ENCODE results near the gene PHGDH.

PHGDH gene

GRCh38 chr1:119768778-119769177, 57.0 kb downstream of the PHGDH start, which contains the start of gene HMGCS2:
Gene HMGCS2 (minus strand): TSS chr1:119768905. CDS start chr1:119768844, 61 bp downstream.
- no peak within 1 kb of the TSS for H3K4me3 Mint-ChIP-seq

GRCh38 chr1:119771016-119771415, 59.3 kb downstream of the PHGDH start:
- Mint-ChIP-seq H3K4me3 (no peak overlapping the region), H3K27ac (no peak overlapping the region), H3K9me3 (no peaks in the 10 kb centered on the region), H3K27me3 (ENCODE audit: low read depth, poor library complexity) (peaks cover 4% of the 10 kb centered on the region), H3K4me1 (peaks cover 36% of the 10 kb centered on the region), H3K36me3 (ENCODE audit: low read depth) (no peaks in the 10 kb centered on the region)
- DNase-seq = no peak
- TF ChIP-seq CTCF (IDR thresholded peaks at IDR 0.05) = peak; percentile 23

More at GRCh38 chr1:119768778-119769177, 57.0 kb downstream of the PHGDH start, which contains the start of gene HMGCS2:
- no peak for DNase-seq
- Mint-ChIP-seq H3K4me1 (peaks cover 15% of the 10 kb centered on the region), H3K36me3 (ENCODE audit: low read depth) (no peaks in the 10 kb centered on the region), H3K9me3 (peaks cover 4% of the 10 kb centered on the region), H3K27ac (no peak within 1 kb of the TSS), H3K27me3 (ENCODE audit: low read depth, poor library complexity) (peaks cover 4% of the 10 kb centered on the region)
- no peak for TF ChIP-seq CTCF (IDR thresholded peaks at IDR 0.05)

- Mint-ChIP-seq H3K27ac (no peak overlapping the region), H3K36me3 (ENCODE audit: low read depth) (no peaks in the 10 kb centered on the region), H3K9me3 (peaks cover 4% of the 10 kb centered on the region), H3K4me1 (peaks cover 36% of the 10 kb centered on the region), H3K27me3 (ENCODE audit: low read depth, poor library complexity) (peaks cover 4% of the 10 kb centered on the region), H3K4me3 (no peak overlapping the region)
- no peak for DNase-seq
- no peak for TF ChIP-seq CTCF (IDR thresholded peaks at IDR 0.05)
Observed at GRCh38 chr1:119771770-119772169, 60.0 kb downstream of the PHGDH start.

GRCh38 chr1:119772298-119772697, 60.6 kb downstream of the PHGDH start:
- no peak for TF ChIP-seq CTCF (IDR thresholded peaks at IDR 0.05)
- no peak for DNase-seq
- Mint-ChIP-seq H3K36me3 (ENCODE audit: low read depth) (no peaks in the 10 kb centered on the region), H3K4me3 (no peak overlapping the region), H3K4me1 (peaks cover 36% of the 10 kb centered on the region), H3K27me3 (ENCODE audit: low read depth, poor library complexity) (peaks cover 4% of the 10 kb centered on the region), H3K27ac (no peak overlapping the region), H3K9me3 (peaks cover 4% of the 10 kb centered on the region)

GRCh38 chr1:119773711-119774241, 62.0 kb downstream of the PHGDH start:
- Mint-ChIP-seq H3K27ac (peak overlapping the region; percentile 3), H3K4me3 (peak overlapping the region; percentile 27), H3K36me3 (ENCODE audit: low read depth) (no peaks in the 10 kb centered on the region)

More at GRCh38 chr1:119773711-119774241, 62.0 kb downstream of the PHGDH start:
- TF ChIP-seq CTCF (IDR thresholded peaks at IDR 0.05) = no peak
- Mint-ChIP-seq H3K27me3 (ENCODE audit: low read depth, poor library complexity) (peaks cover 4% of the 10 kb centered on the region), H3K9me3 (peaks cover 4% of the 10 kb centered on the region), H3K4me1 (peaks cover 35% of the 10 kb centered on the region)
- DNase-seq = no peak

Data from nephron progenitor cell (in vitro differentiated cells).